Memory B cell (primary cell): ENCODE results near the gene CCDC102A.

Experiments used
- ATAC-seq: fragments of 150-1000 bp; cut with Tn5 transposase; 2 replicates; pipeline ENCODE4 v1.10.0; 2021; ENCODE audit warnings: low read depth, mild to moderate bottlenecking, moderate library complexity
- DNase-seq, 2 donors: peaks; one replicate each; pipeline ENCODE4 v3.0.0; 2022; ENCODE audit warnings: low spot score in 2 of 2
- H3K27ac Mint-ChIP-seq: one replicate; pipeline ENCODE4 v1.8.0; 2022; ENCODE audit warnings: mild to moderate bottlenecking, moderate library complexity, mixed read lengths
- H3K27me3 Mint-ChIP-seq: one replicate; pipeline ENCODE4 v1.8.0; 2022; ENCODE audit warnings: mixed read lengths
- H3K36me3 Mint-ChIP-seq: one replicate; pipeline ENCODE4 v1.8.0; 2022; ENCODE audit warnings: mild to moderate bottlenecking, mixed read lengths
- H3K4me1 Mint-ChIP-seq: one replicate; pipeline ENCODE4 v1.8.0; 2022; ENCODE audit warnings: mixed read lengths
- H3K4me3 Mint-ChIP-seq: one replicate; pipeline ENCODE4 v1.8.0; 2022; ENCODE audit warnings: mild to moderate bottlenecking, moderate library complexity, mixed read lengths
- H3K9me3 Mint-ChIP-seq: one replicate; pipeline ENCODE4 v1.8.0; 2022; ENCODE audit warnings: mixed read lengths

CCDC102A gene

DNA sequence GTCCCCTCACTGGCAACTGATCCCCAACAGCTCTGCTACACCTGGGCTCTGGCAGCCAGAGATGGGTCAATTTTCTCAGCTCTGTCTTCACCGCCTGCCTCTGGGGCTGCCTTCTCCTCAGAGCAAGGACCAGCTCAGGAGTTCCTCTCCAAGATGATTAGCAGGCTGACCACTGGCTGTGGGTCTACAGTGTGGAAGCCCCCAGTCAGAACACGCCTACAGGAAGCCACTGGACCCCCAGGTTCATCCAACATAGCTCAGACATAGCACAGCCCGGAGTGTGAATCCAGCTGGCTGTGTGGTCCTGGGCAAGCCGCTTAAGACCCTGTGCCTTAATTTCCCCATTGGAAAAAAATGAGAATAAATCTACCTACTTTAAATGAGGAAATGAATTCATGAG is 55.0 kb downstream of the CCDC102A start:
- no peaks in the 10 kb centered on the region for H3K9me3 Mint-ChIP-seq
- H3K36me3 Mint-ChIP-seq = no peaks in the 10 kb centered on the region
- peaks cover 22% of the 10 kb centered on the region for H3K4me1 Mint-ChIP-seq
- H3K27me3 Mint-ChIP-seq = peaks cover 4% of the 10 kb centered on the region
- no peak for ATAC-seq
- H3K27ac Mint-ChIP-seq = no peak overlapping the region
- no peak overlapping the region for H3K4me3 Mint-ChIP-seq
- DNase-seq = no peak

DNA sequence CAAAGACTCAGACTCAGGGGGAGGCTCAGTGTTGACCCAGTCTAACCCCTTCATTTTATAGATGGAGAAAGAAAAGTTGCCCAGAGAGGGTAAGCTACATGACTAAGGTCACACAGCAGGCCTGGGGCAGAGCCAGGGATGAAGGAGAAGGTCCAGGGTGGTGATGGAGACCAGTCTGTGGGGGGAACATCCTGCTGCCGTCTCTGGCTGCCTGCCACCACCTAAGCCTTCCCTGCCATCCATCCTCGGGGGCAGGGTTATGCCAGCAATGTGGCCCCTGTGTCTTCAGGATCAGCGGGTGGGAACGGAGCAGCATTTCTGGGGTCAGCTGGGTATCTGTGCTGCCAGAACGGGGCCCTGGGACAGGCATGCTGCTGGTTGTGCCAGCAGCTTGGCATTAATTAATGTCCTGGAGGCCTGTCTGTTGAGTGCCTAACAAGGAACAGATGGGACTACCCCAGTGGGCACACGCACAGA is 55.6 kb downstream of the CCDC102A start:
- ATAC-seq = no peak
- DNase-seq = no peak
- H3K27me3 Mint-ChIP-seq = peaks cover 4% of the 10 kb centered on the region
- no peaks in the 10 kb centered on the region for H3K9me3 Mint-ChIP-seq
- no peak overlapping the region for H3K4me3 Mint-ChIP-seq
- no peak overlapping the region for H3K27ac Mint-ChIP-seq
- H3K36me3 Mint-ChIP-seq = no peaks in the 10 kb centered on the region
- peaks cover 26% of the 10 kb centered on the region for H3K4me1 Mint-ChIP-seq

DNA sequence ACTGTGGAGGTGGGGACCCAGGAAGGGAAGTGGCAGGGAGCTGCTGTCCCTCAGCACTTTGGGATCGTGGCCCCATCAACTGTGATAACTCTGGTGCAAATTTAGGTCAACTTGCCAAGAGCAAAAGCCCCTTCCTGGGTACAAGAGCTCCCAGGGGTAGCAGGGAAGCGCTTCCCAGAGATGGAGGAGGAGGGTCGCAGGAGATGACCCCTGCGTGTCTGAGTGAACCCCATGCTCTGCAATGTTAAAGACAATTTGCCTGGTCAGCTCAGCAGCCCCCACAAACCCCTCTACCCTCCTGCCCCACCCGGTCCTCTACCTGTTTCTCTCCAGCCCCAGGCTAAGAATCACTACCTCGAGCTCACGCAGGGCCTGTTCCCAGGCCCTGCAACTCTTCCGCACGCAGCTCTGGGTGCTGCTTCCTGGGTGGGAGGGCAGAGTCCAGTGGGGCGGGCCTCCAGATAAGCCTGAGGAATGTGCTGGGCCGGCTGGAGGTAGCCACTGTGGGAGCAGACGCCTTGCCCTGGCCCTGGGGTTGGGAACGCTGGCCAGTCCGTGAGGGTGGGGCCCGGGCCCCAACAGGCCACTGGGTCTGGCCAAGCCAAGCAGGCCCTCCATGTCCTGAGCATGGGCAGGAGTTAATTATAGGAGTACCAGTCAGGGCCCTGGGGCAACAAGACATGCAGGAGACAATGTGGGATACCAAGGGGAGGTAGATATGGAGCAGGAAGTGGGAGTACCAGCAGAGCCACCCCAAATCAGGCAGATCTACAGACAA is 56.2 kb downstream of the CCDC102A start:
- Mint-ChIP-seq H3K4me3 (no peak overlapping the region), H3K36me3 (no peaks in the 10 kb centered on the region), H3K27ac (no peak overlapping the region), H3K4me1 (peaks cover 26% of the 10 kb centered on the region), H3K9me3 (no peaks in the 10 kb centered on the region), H3K27me3 (peaks cover 4% of the 10 kb centered on the region)
- ATAC-seq (no peak), DNase-seq (no peak)

DNA sequence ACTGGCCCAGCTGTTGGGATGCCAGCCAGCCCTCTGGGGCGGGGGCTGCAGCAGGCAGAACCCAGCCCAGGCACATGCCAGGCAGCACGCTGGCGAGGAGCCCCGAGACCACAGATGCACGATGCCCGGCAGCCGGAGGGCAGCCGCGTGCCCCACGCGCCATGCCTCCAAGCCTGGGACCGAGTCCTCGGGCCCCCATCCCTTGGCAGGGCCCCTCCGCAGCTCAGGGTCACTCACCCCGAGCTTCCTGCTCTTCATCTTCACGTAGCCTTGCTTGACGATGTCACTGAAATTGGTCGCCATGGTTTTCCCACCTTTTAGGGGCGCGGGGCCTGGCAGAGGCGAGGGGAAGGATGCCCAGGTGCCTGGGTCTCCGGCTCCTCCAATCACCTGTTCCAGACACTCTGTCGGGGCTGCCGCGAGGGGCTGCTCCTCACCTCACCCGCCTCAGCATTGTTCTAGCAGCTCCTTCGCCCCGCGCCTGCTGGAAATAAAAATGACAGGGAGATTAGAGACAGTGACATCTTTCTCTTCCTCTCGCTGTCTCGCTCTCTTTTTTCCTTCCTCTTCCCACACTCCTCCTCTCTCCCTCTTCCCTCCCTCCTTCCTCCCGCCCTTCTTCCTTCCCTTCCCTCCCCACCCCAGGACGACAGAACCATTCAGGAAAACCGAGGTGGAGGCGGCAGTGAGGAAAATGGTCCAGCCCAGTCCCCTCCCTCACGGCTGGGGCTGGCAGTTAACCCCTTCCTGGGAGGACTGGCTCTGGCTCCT is 57.0 kb downstream of the CCDC102A start:
- Mint-ChIP-seq H3K4me3 (peak overlapping the region; percentile 65), H3K36me3 (no peaks in the 10 kb centered on the region), H3K4me1 (peaks cover 23% of the 10 kb centered on the region), H3K9me3 (no peaks in the 10 kb centered on the region), H3K27ac (no peak overlapping the region), H3K27me3 (peaks cover 4% of the 10 kb centered on the region)
- DNase-seq (no peak), ATAC-seq (no peak)

DNA sequence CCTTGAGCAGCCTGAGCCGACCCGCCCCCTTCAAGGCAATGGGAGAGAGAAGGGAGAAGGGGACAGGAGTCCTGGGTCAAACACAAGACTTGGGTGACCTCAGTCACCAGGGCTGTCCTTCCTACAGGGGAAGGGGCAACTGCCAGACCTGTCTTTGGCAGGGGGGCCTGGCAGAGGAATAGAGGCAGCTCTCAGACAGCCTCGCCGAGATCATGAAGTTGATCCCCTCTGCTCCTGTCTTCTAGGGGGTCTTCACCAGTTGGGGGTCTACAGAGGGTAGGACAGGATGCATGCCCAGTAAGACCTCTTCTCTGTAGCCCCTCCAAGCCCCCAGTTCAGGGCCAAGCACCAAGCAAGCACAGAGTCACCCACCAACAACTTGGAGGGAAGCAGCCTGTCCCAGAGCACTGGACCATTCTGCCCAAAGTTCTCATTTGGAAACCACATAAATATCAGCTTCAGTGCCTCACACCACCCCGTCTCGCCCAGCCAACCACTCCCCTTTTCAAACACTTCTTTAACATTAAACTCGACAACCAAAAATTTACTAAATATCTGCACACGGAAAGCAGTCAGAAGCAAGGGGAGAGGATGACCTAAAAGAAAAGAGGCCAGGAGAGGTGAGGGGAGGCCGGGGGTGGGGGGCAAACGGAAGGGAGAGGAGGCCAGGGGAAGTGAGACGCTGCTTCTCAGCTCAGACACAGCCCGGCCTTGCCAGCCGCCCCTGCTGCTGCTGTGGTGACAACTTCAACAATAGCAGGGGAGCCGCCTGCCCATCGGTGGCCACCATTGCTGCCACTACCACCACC is 57.8 kb downstream of the CCDC102A start:
- Mint-ChIP-seq H3K36me3 (no peaks in the 10 kb centered on the region), H3K27me3 (peaks cover 4% of the 10 kb centered on the region), H3K9me3 (no peaks in the 10 kb centered on the region), H3K27ac (no peak overlapping the region), H3K4me3 (peak overlapping the region; percentile 72), H3K4me1 (peaks cover 23% of the 10 kb centered on the region)
- DNase-seq = no peak
- ATAC-seq = peak; percentile 37

DNA sequence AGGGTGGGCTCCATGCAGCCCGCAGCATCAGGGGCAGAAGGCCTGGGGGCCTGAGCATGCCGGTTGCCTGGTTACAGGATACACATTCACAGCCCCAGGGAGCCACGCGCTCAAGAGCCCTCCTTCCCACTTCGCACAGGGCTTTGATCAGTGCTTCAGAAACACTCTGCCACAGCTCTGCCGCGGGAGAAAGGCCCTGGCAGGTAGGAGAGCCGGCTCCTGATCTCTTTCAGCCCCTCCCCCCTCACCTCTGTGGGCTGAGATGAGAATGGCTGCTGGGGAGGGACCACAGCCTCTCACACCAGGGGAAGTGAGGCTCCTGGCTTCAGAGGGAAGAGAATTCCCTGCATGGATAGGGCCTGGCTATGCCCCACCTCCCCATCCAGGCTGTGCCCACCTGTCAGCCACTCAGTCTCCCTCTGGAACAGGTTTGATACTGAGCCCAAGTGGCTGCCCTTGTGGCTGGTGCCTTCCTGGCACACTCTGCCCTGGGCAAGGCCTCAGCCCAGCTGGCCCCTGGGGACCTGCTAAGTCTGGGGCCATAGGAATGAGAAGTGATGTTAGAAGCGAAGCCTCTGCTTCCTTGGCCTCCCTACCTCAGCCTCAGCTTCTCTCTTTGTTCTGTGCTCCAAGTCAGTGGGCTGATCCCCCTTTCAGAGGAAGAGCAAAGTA is 58.7 kb downstream of the CCDC102A start:
- H3K27me3 Mint-ChIP-seq = peaks cover 4% of the 10 kb centered on the region
- no peak for DNase-seq
- H3K27ac Mint-ChIP-seq = no peak overlapping the region
- no peaks in the 10 kb centered on the region for H3K36me3 Mint-ChIP-seq
- peaks cover 23% of the 10 kb centered on the region for H3K4me1 Mint-ChIP-seq
- H3K9me3 Mint-ChIP-seq = no peaks in the 10 kb centered on the region
- no peak for ATAC-seq
- H3K4me3 Mint-ChIP-seq = no peak overlapping the region

DNA sequence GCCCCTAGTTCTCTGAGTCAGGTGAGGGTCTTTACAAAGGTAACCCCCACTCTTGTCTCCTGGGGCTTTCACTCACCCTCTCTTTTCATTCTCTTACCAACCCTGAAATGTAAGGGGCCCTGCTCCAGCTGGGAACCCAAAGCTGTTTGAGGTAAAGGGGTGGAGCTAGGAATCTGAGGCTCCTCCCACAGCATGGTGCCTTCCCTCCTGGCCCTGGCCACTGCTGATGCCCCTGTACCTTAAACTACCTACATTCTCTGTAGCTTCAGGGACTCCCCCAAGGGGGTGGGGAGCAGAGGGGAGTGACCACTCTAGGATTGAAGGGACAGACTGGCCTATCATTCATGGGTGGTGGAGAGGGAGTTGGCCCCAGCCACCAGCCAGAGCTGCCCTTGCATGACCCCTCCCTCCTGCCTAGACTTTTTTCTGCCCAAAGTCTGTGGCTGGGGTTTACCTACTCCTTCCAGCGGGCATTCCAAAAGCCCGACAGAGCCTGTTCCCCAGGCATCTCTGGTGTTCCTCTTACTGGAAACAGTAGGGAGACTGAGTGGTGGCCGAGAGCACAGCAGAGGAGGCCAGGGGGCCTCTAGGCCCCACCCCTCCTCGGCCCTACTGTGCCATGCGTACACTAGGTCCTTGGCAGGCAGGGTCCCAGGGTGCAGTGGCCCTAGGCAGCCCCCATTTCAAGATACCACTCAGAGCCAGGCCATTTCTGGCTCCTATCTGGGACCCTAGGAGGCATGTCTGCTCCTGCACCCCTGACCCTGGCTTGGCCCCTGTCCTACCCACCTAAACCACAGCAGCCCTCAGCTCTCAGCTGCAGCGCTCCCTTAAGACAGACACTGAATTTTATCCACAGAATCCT is 59.6 kb downstream of the CCDC102A start:
- peaks cover 3% of the 10 kb centered on the region for H3K36me3 Mint-ChIP-seq
- DNase-seq (no peak), ATAC-seq (no peak)
- no peak overlapping the region for H3K27ac Mint-ChIP-seq
- peaks cover 4% of the 10 kb centered on the region for H3K27me3 Mint-ChIP-seq
- peak overlapping the region; percentile 18 for H3K4me3 Mint-ChIP-seq
- peaks cover 23% of the 10 kb centered on the region for H3K4me1 Mint-ChIP-seq
- H3K9me3 Mint-ChIP-seq = no peaks in the 10 kb centered on the region

DNA sequence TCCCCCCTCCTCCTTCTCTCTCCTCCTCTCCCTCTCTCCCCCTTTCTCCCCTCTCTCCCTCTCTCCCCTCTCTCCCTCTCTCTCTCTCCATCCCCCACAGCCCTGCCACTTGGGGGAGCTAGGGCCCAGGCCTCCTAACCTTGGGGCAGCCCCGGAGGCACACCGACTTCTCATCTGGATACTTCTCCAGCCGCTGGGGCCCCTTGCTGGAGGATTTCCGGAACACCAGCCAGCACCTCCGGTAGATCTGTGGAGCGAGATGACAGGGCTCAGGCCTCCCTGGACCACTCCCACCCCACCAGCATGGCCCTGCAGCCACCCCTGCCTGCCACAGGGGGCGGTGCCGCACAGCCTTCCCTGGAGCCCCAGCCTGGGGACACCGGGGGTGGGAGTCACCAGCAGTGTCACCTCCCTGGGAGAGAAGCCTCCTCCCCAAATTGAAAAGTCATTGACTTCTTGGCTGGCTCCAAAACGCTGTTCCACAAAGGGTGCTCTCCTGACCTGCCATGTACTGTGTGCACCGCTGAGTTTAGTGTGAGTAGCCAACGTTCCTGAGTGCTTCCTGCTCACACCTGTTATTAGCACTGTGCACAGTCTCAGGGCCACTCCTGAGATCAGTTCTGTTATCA is 60.5 kb downstream of the CCDC102A start:
- no peaks in the 10 kb centered on the region for H3K9me3 Mint-ChIP-seq
- DNase-seq (peak; percentile 62 to 68), ATAC-seq (peak; percentile 90)
- peaks cover 23% of the 10 kb centered on the region for H3K4me1 Mint-ChIP-seq
- H3K27ac Mint-ChIP-seq = peak overlapping the region; percentile 73
- peaks cover 2% of the 10 kb centered on the region for H3K27me3 Mint-ChIP-seq
- H3K4me3 Mint-ChIP-seq = peak overlapping the region; percentile 50
- peaks cover 8% of the 10 kb centered on the region for H3K36me3 Mint-ChIP-seq

DNA sequence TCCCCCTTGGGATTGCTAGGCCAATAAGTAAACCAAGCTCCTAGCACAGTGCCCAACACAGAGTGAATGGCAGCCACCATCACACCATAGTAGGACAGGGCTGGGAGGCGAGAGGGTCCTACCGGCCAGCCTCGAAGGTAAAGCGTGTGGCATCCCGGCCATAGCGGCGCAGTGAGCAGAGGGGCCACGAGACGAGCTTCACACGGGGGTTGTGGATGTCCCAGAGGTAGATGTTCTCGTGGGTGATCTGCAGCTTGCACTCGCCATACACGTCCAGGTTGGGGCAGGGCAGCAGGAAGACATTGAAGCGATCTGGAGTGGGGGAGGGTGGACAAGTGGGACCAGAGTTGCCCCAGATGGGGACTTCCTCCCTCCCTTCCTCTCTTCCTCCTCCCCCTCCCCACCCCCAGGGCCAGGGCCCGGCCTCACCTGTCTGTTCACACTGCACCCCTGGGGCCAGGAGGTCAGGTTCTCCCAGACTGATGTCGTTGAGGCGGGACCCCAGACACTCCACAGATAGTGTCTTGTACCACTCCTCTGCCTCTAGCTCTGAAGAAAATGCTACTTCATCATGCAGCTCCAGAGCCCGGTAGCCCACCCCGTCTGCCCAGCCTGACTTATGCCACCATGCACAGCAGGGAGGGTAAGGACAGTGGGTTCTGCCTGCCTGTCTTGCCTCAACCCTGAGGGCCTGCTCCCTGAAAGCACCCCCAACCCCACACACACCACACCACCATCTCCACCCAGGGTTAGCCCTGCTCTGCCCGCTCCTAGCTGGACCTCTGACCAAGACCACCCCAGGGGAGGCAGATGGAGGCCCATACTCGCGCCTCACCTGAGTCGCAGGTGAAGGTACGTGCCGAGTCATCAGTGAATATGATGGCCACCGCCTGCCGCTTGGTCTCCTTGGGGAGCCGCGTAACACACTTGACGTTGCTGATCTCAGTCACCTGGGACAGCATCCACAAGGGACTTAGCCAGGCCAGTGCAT is 61.4 kb downstream of the CCDC102A start:
- no peak for ATAC-seq
- Mint-ChIP-seq H3K27me3 (peaks cover 2% of the 10 kb centered on the region), H3K9me3 (no peaks in the 10 kb centered on the region), H3K4me1 (peaks cover 21% of the 10 kb centered on the region), H3K27ac (peak overlapping the region; percentile 73), H3K4me3 (no peak overlapping the region), H3K36me3 (peaks cover 10% of the 10 kb centered on the region)
- DNase-seq = no peak

DNA sequence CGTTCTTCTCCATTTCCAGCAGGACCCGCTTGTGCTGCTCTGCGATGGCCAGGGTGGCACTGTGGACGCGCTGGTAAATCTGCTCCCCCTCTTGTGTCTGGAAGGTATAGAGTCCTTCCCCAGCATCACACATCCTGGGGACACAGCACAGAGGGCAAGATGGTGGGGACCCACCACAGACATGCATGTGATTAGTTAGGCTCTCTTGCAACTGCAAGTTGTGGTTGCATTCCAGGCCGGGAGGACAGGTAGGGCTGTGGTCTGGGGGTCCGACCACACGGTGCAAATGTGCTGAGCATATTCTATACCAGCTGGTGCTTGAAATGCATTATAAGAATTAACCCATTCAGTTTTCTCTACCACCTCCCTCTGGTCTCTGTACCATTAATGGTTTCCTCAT is 62.5 kb downstream of the CCDC102A start:
- H3K4me1 Mint-ChIP-seq = peaks cover 18% of the 10 kb centered on the region
- DNase-seq (no peak), ATAC-seq (no peak)
- H3K27me3 Mint-ChIP-seq = no peaks in the 10 kb centered on the region
- H3K9me3 Mint-ChIP-seq = no peaks in the 10 kb centered on the region
- no peak overlapping the region for H3K27ac Mint-ChIP-seq
- H3K4me3 Mint-ChIP-seq = no peak overlapping the region
- H3K36me3 Mint-ChIP-seq = peaks cover 16% of the 10 kb centered on the region

DNA sequence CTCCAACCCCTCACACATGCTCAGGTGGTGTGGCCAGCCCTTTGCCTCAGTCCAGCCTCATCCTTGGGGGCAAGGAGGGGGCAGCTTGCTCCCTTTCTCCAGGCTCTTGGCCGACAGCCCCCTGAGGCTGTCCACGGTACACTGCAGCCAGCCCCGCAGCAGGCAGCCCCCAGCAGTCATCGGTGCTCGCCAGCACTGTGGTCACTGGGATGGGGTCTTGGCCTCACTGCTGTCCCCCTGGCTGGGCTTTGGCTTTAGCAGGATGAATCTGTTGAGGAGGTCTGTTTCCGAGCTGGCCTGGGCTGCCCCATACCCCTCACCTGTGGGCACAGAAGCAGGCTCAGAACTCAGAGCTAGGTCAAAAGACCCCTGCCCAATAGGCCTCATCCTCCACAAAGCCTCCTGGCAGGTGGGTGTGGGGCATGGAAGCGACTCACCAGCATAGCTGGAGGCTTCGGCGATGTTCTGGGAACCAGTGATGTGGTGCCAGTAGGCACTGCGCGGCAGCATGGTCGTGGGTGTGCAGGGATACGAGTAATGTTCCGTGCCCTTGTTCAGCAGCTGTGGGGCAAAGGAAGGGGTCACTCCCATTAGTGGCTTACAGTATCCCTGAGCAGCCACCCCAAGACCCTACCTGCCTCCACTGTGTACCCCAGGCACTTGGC is 63.1 kb downstream of the CCDC102A start:
- Mint-ChIP-seq H3K4me1 (peaks cover 13% of the 10 kb centered on the region), H3K4me3 (no peak overlapping the region), H3K36me3 (peaks cover 22% of the 10 kb centered on the region), H3K27ac (no peak overlapping the region), H3K9me3 (no peaks in the 10 kb centered on the region), H3K27me3 (no peaks in the 10 kb centered on the region)
- ATAC-seq (no peak), DNase-seq (no peak)
